C4-2B (cell line): ENCODE results near the gene TECPR2.
A peak's percentile ranks its signal among the peaks of the same experiment; 100 is the strongest.
"Not testable (repeated sequence)": the region's sequence is repeated elsewhere in the genome, so short reads cannot be mapped to it uniquely, and the experiment has no call there.

ENCODE experiments used
- H3K27ac ChIP-seq: fragments of 450-650 bp; 2 replicates; pipeline ENCODE4 v1.5.1; 2017
- ZFX ChIP-seq: fragments of 450-650 bp; IDR thresholded peaks from 2 replicates; pipeline ENCODE4 v1.6.1; 2017
- TF ChIP-seq, protein P1 (sequence below): fragments of 450-650 bp; conservative IDR thresholded peaks from 2 replicates; pipeline ENCODE4 v1.5.1; 2017; ENCODE audit warnings: mild to moderate bottlenecking

Gene TECPR2

DNA sequence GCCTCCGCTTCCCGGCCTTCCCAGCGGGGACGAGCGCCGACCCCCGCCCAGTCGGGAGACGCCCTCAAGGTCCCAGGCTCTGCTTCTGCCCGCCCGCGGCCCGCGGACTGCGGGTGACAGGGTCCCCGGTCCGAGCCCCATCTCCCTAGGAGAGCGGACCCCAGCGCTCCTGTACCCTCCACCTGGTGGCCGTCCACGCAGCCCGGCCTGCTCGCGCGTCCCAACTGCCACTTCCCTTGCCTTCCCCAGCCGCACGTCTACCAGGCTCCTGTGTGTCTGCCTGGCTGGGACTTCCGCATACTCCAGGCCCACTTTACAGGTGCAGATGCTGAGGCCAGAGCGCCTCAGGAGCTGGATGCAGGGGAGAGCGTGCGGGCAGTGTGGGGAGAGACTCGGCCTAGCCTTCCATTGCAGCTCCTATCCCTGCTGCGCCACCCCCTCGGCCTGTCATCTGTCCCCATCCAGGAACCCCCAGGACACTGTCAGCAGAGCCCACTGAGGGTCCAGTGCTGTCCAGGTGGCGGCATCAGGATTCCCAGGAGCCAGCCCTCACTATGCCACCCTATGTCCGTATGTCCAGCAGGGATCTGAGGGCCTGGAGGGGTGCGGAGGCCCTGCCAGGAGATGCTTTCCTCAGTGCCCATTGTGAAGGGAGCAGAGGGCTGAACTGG lies 154.8 kb downstream of the TECPR2 start:
- peak overlapping the region; percentile 47 for H3K27ac ChIP-seq

GRCh38 chr14:102518063-102518648 lies 155.4 kb downstream of the TECPR2 start:
- H3K27ac ChIP-seq = no peak overlapping the region
- TF ChIP-seq, protein P1, sequence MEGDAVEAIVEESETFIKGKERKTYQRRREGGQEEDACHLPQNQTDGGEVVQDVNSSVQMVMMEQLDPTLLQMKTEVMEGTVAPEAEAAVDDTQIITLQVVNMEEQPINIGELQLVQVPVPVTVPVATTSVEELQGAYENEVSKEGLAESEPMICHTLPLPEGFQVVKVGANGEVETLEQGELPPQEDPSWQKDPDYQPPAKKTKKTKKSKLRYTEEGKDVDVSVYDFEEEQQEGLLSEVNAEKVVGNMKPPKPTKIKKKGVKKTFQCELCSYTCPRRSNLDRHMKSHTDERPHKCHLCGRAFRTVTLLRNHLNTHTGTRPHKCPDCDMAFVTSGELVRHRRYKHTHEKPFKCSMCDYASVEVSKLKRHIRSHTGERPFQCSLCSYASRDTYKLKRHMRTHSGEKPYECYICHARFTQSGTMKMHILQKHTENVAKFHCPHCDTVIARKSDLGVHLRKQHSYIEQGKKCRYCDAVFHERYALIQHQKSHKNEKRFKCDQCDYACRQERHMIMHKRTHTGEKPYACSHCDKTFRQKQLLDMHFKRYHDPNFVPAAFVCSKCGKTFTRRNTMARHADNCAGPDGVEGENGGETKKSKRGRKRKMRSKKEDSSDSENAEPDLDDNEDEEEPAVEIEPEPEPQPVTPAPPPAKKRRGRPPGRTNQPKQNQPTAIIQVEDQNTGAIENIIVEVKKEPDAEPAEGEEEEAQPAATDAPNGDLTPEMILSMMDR = no peak
- TF ChIP-seq ZFX = no peak

More for the DNA sequence above, 154.8 kb downstream of the TECPR2 start:
- no peak for TF ChIP-seq ZFX
- TF ChIP-seq, protein P1 = no peak

DNA sequence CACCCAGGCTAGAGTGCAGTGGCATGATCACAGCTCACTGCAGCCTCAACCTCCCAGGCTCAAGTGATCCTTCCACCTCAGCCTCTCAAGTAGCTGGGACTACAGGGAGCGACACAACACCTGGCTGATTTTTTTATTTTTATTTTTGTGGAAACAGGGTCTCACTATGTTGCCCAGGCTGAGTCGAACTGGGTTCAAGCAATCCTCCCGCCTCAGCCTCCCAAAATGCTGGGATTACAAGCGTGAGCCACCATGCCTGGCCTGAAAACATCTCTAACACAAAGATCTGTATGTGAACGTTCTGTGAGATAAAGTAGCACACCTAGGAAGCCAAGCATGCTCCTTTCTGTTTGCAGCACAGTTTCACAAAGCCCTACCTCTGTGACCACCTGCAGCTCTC lies 157.0 kb downstream of the TECPR2 start:
- H3K27ac ChIP-seq = not testable (repeated sequence)

GRCh38 chr14:102523200-102523568 lies 160.4 kb downstream of the TECPR2 start:
- no peak overlapping the region for H3K27ac ChIP-seq
- TF ChIP-seq, protein P1 = no peak
- no peak for TF ChIP-seq ZFX

DNA sequence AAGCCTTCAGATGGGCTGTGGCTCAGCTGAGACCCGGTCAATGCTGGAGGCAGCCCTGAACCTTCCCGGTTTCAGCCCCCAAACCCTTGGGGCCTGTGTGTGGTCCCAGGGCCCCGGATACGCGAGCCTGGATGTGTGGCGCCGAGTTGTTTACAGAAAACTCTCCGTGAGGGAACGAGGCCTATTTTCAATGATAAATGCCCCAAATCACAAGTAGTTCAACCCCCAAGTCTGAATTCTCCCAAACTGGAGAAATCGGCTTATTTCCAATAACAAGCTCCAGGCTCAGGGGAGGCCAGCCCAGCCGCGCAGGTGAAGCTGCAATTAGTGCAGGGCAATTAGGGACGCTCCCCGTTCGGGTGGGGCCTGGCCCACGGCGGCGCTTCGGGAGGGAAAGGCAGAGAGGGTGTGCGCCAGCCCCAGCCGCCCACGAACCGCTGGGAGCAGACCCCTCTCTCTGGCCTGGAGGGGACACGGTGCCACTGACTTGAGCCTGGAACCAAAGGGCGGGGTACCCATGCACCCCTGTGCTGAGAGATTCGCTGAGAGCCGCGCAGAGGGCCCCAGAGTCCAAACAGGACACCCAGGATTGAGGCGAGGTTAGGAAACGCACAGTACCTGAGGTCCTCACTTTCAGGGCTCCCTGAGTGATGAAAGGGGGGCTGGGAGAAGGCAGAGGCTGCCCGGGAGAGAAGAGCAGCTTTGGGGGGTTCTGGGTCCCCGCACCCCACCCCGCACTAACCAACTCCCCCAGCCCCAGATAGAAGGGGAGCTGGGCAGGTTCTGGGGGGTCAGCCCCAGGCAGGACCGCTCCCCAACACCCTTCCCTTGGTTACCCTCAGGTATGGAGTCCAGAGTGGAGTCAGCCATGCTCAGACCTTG lies 161.1 kb downstream of the TECPR2 start:
- peak overlapping the region; percentile 72; the same call in 1 of the 2 replicates for H3K27ac ChIP-seq
- TF ChIP-seq ZFX = no peak
- TF ChIP-seq, protein P1 = 0 out of 2 replicates have a peak, but pooled peaks have one; percentile 23

DNA sequence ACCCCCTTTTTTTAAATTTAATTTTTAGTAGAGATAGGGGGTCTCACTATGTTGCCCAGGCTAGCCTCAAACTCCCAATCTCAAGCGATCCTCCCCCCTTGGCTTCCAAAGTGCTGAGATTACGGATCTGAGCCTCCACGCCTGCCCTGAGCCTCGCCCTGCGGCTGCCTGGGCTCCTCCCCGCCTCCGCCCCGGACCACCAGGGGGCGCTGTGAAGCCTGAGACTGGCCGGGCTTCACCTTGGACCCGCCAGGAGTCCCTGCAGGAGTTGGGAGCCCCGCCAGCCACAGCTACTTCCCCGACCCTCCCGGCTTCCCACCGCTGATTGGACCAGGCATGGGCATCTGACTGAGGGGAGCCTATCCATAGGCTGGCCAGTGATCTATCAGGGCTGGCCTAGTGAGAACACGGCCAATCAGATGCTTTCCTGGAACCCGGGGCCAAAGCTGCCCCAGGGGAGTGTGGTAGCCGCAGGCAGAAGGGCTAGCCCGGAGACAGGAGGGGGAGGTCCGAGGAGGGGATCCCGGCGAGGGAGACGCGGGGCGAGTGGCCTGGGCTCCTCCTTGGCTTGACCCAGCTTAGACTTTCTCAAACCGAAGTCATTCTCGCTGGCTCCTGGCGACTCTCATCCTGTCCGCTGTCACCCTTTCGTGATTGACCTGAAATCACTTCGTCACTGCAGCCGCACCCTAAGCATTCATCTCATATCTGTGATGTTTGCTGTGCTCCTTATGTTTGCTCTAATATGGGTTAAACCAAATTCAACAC lies 161.9 kb downstream of the TECPR2 start:
- TF ChIP-seq ZFX = no peak
- TF ChIP-seq, protein P1 = peak; percentile 99
- H3K27ac ChIP-seq = peak overlapping the region; percentile 72

GRCh38 chr14:102525219-102525928 lies 162.6 kb downstream of the TECPR2 start:
- no peak for TF ChIP-seq ZFX
- TF ChIP-seq, protein P1 = no peak
- peak overlapping the region; percentile 72 for H3K27ac ChIP-seq
